Measurements from ENCODE around the gene CRB2.
"Not testable (repeated sequence)": the region's sequence is repeated elsewhere in the genome, so short reads cannot be mapped to it uniquely, and the experiment has no call there.

Gene CRB2

DNA sequence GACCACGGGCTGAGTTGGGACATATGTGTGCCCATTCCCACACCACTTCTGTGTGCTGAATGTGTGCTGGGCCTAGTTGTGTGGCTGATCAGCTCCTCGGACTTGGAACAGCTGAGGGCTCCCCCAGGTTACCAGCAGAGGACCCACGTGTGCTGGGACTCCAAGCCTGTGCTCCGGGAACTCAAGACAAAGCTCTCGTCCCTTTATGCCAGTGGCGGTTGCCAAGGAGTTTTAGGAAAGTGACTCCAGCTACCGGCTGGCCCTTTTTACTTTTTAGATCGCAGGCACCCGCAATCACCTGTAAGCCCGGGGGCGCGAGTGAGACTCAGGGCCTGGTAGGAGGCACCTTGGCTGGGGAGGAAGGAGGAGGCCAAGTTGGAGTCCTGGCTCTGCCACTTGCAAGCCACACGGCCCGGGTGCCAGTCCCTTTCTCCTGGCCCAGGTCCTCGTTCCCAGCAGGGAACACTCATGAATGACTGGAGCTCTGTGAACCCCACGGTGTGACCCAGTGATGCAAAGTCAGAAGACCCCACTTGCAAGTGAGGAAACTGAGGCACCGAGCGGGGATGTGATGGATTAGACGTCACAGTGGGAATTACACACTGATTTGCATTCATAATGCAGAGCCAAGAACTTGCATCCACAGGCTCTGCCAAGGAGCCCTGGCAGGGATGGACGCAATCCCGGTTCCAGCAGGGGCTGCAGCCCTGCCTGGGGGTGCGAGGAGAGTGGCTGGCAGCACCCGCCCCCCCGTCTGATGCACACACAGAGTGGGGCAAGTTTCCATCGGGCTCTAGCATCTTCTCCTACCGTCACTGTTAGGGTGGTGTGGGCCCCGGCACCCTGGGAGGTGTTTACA lies 26.9 kb downstream of the CRB2 start:
- DNase-seq (ENCODE audit: low read depth) = no peak

GRCh38 chr9:123383512-123384170 lies 27.6 kb downstream of the CRB2 start:
- no peak for DNase-seq (ENCODE audit: low read depth)

DNA sequence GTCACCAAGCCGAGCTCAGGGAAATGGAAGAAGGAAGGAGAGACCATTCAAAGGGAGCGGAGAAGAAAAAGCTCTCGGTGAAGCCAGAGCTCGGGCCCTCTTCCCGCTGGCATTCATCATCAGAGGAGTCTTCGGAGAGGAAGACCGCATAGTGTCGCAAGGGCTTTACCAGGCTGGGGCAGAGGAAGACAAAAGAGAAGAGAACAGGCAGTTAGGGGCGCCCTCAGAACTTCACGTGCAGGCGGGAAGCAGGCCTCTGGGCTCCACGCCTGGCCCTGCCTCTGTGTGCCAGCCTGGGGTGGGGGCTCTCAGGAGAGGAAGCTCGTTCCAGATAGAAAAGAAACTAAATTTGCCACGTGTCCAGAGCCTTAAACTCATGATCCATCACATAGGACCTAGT lies 31.7 kb downstream of the CRB2 start:
- DNase-seq (ENCODE audit: low read depth) = no peak

GRCh38 chr9:123389070-123389469 lies 33.1 kb downstream of the CRB2 start:
- no peak for DNase-seq (ENCODE audit: low read depth)

DNA sequence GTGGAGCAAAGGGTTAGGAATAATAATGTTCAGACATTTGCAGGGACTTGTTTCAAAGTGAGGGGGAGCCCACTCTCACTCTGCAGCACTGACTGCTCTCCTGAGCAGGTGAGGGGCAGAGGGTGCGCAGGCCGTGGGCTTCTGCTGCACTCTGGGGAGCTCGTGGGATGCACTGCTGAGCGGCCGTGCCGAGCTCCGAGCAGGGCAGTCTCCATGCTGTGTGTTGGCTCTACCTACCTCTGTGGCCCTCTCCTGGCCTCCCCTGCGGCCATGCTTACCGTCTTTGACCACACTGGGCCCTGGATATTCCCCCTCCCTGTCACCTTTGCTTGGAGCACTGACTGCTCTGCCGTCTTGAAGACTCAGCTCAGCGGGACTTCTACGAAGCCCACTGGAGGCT lies 33.7 kb downstream of the CRB2 start:
- DNase-seq (ENCODE audit: low read depth) = no peak

- DNase-seq (ENCODE audit: low read depth) = no peak
Measured at GRCh38 chr9:123390337-123391135, 34.5 kb downstream of the CRB2 start.

- DNase-seq (ENCODE audit: low read depth) = no peak
Measured at GRCh38 chr9:123391233-123391632, 35.2 kb downstream of the CRB2 start.

- no peak for DNase-seq (ENCODE audit: low read depth)
Measured at GRCh38 chr9:123391946-123392345, 35.9 kb downstream of the CRB2 start.

DNA sequence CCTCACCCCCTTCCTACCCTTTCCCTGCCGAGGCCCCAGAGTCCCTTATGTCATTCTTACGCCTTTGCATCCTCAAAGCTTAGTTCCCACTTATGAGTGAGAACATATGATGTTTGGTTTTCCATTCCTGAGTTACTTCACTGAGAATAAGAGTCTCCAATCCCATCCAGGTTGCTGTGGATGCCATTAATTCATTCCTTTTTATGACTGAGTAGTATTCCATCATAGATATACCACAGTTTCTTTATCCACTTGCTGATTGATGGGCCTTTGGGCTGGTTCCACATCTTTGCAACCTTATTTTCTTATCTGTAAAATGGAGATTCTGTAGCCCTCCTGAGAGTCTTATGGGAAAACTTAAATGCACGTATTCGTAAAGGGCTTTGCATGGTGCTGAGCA lies 36.8 kb downstream of the CRB2 start:
- no peak for DNase-seq (ENCODE audit: low read depth)

GRCh38 chr9:123394291-123395235 lies 38.6 kb downstream of the CRB2 start:
- DNase-seq (ENCODE audit: low read depth) = no peak

DNA sequence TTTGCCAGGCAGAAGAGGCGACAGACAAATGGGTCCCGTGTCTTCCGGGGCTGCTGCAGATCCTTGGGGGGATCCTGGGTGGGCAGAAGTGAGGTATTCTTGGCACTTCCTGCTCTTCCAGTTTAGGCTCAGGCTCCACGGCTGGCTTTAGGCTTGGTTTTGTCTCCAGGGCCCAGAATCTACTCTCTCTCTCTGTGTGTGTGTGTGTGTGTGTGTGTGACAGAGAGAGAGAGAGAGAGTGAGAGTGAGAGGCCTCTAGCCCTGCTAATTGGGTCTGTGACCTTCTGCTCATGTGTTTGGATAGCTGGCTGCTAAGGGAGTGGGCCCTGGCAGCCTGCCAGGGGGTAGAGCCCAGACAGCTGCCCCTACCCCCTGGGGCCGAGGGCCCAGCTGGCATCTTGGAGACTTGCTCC lies 39.3 kb downstream of the CRB2 start:
- no peak for DNase-seq (ENCODE audit: low read depth)

GRCh38 chr9:123395689-123396511 lies 39.9 kb downstream of the CRB2 start:
- no peak for DNase-seq (ENCODE audit: low read depth)

DNA sequence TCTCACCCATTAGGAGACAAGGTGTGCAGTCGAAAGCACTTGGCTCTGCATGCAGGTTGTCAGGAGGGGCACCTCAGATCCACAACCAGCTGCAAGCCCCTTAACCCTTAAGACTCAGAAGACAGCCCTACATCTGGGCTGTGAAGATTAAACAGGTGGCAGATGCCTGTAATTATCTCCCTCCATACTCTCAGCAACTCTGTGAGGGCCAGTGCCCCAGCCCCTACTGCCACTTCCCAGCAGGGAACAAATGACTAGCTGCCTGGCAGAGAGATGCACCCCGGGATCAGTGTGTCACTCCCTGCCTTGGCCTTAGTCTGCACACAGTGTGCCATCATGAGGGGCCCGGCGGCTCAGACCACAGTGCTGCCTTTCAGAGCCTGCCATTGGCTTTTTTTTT lies 42.0 kb downstream of the CRB2 start:
- no peak for DNase-seq (ENCODE audit: low read depth)

GRCh38 chr9:123398938-123399337 lies 42.9 kb downstream of the CRB2 start:
- not testable (repeated sequence) for DNase-seq (ENCODE audit: low read depth)

GRCh38 chr9:123399803-123400378 lies 43.9 kb downstream of the CRB2 start:
- no peak for DNase-seq (ENCODE audit: low read depth)

DNA sequence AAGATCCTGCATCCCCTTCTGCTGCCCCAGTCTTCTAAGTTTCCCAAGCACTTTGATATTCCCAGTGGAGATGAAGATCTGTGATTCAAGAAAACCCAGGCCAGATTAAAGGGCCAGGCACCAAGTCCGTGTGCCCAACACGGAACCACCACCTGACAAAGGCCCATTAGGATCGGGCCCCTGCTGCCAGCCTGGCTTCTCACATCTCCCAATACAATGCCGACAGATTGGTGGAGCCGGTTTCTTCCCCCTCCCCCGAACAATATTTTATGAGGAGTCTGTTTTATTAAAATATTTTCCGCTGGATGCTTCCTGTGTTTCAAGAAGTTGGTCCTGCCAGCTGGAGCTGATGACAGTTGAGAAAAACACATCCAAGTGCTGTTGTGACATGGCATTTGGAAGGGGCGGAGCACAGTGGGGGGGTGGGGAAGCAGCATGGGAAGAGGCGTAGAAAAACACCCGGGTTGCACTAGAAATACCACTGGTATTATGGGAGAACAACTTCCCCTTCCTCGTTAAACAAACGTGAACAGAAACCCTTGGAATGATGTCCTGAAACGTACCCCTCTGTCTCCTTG lies 45.0 kb downstream of the CRB2 start:
- no peak for DNase-seq (ENCODE audit: low read depth)

- no peak for DNase-seq (ENCODE audit: low read depth)
Measured at GRCh38 chr9:123401879-123402513, 46.0 kb downstream of the CRB2 start.

- DNase-seq (ENCODE audit: low read depth) = no peak
Measured at GRCh38 chr9:123402981-123403509, 47.0 kb downstream of the CRB2 start.

DNA sequence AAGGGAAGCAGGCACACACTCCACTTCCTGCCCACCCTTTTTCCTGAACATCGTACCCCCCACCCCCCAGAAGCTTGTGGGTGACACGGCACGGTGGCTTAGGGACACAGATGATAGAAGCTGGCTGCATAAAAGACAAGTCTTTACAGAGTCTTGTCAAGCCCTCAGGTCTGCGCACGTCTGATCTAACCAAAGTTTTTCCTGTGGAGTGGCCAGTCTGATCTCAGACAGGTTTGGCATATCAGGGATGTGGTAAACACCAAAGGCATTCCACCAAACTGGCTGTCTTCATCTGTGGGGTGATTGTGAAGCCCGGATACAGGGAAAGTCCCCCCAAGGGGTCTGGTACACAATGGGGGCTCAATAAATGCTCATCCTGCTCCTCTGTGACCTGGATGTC lies 50.0 kb downstream of the CRB2 start:
- DNase-seq (ENCODE audit: low read depth) = no peak
